Lung (tissue), 12 donors: ENCODE measurements around the gene RHOG. TPM values are rescaled to one million over a fixed set of nuclear protein-coding genes. Genes with fewer than 3 reads are reported as not detected.
"Not testable (repeated sequence)": the region's sequence is repeated elsewhere in the genome, so short reads cannot be mapped to it uniquely, and the experiment has no call there.

Experiments
- ATAC-seq: fragments of 200-7000 bp; cut with Tn5 transposase; one replicate; pipeline ENCODE4 v1.9.1; 2020; ENCODE audit warnings: moderate number of reproducible peaks; ENCODE audit not compliant: insufficient read depth, low FRiP score
- DNase-seq, 3 donors: peaks; one replicate each; pipeline ENCODE4 v3.0.0-alpha.2; 2013 to 2017
- H3K27ac ChIP-seq, 2 donors: one replicate each; pipeline ENCODE4 v1.5.1; 2013; ENCODE audit warnings: mild to moderate bottlenecking in 2 of 2, moderate library complexity in 2 of 2, control low read depth in 1 of 2, inconsistent platforms in 1 of 2, low read depth in 1 of 2, low read length in 1 of 2
- H3K27me3 ChIP-seq, 3 donors: one replicate each; pipeline ENCODE4 v1.5.1; 2013; ENCODE audit warnings: low read length in 2 of 3; ENCODE audit not compliant: control insufficient read depth in 3 of 3, insufficient read depth in 3 of 3
- H3K36me3 ChIP-seq, 4 donors: one replicate each; pipeline ENCODE4 v1.5.1; 2013; ENCODE audit warnings: low read length in 4 of 4, mild to moderate bottlenecking in 1 of 4, moderate library complexity in 1 of 4; ENCODE audit not compliant: control insufficient read depth in 4 of 4, insufficient read depth in 4 of 4
- H3K4me1 ChIP-seq, 5 donors: one replicate each; pipeline ENCODE4 v1.5.1; 2013; ENCODE audit warnings: low read length in 5 of 5, mild to moderate bottlenecking in 2 of 5, moderate library complexity in 1 of 5; ENCODE audit not compliant: control insufficient read depth in 5 of 5, insufficient read depth in 5 of 5
- H3K4me3 ChIP-seq: one replicate; pipeline ENCODE4 v1.5.1; 2013; ENCODE audit warnings: mild to moderate bottlenecking, control low read depth, moderate library complexity
- H3K9ac ChIP-seq, 2 donors: one replicate each; pipeline ENCODE4 v1.5.1; 2013; ENCODE audit warnings: low read length in 2 of 2, control low read depth in 1 of 2; ENCODE audit not compliant: insufficient read depth in 1 of 2
- H3K9me3 ChIP-seq, 4 donors: one replicate each; pipeline ENCODE4 v1.5.1; 2013; ENCODE audit warnings: low read length in 3 of 4, mild to moderate bottlenecking in 1 of 4, moderate library complexity in 1 of 4; ENCODE audit not compliant: control insufficient read depth in 4 of 4, insufficient read depth in 3 of 4
- WGBS, 2 donors: extraction: QIAGEN DNeasy Blood & Tissue Kit; methylation state at CpG; one replicate each; pipeline ENCODE4 v1.1.7; 2013; 5-methylcytosine and 5-hydroxymethylcytosine counted together
- polyA plus RNA-seq, 2 donors: library from polyadenylated mRNA; stranded (reverse); fragments of 200-250 nt; gene quantifications; one replicate each; pipeline ENCODE4 v1.2.1, GENCODE V29; 2013
- total RNA-seq, 2 donors: library from RNA; depleted of rRNA in 1 of 2; stranded (reverse); fragments of >200 nt in 1 of 2; gene quantifications; one replicate each; pipeline ENCODE4 v1.2.1, GENCODE V29; 2014 to 2021
- TF ChIP-seq, protein P1 (sequence below): IDR thresholded peaks from 2 replicates; pipeline ENCODE4 v1.5.1; 2012; ENCODE audit warnings: mild to moderate bottlenecking; ENCODE audit errors: control extremely low read depth, extremely low read depth
- donor health status: control.
- donor health status: control.
- donor health status: Bipolar disorder and iron deficiency.
- donor health status: healthy.
- donor health status: DM: yes; HTN: yes; CAD: no.

Gene RHOG
- total and polyA plus RNA-seq, 4 donors = 15.4 to 287 (median 82.6) TPM

DNA sequence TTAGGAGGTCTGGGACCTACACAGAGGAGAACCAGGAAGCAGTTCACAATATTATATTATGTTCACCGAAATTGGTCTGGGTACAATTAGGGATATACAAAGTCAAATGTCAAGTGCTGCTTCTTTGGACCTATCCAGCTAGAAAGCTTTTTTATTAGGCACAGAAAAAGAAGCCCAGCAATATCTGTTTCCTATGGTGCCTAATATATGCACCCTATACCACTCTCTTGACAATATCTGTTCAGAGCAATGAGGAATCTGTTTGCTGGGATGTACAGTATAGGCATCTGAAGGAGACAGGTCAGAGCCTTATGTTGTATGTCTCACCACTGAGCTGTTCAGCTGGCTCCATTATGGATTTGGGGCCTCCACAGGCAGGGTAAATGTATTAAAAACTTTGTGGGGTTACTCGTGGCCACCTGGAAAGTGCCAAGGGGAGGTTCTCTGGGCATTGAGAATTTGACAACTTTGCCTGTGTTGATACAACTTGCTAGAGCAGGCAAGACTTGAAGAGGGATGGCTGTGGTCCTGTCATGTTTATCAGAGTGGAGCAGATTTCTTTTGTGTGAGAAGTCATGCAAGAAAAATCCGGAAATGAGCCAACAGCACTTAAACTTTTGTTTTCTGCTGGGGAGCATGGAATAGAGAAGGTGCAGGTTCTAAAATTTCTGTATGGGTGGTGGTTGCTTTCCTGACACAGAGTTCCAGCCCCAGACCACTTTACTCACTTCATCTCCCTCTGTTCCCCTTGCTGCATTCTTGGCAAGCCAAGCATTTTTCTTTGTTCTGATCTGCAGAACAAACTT is 24.8 kb upstream of the RHOG start:
- peak overlapping the region; percentile 13 to 84 for H3K27ac ChIP-seq
- H3K9me3 ChIP-seq = no peaks in the 10 kb centered on the region
- no peak overlapping the region for H3K4me3 ChIP-seq
- ATAC-seq = peak; percentile 48
- TF ChIP-seq, protein P1, sequence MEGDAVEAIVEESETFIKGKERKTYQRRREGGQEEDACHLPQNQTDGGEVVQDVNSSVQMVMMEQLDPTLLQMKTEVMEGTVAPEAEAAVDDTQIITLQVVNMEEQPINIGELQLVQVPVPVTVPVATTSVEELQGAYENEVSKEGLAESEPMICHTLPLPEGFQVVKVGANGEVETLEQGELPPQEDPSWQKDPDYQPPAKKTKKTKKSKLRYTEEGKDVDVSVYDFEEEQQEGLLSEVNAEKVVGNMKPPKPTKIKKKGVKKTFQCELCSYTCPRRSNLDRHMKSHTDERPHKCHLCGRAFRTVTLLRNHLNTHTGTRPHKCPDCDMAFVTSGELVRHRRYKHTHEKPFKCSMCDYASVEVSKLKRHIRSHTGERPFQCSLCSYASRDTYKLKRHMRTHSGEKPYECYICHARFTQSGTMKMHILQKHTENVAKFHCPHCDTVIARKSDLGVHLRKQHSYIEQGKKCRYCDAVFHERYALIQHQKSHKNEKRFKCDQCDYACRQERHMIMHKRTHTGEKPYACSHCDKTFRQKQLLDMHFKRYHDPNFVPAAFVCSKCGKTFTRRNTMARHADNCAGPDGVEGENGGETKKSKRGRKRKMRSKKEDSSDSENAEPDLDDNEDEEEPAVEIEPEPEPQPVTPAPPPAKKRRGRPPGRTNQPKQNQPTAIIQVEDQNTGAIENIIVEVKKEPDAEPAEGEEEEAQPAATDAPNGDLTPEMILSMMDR = no peak
- H3K27me3 ChIP-seq = no peaks in the 10 kb centered on the region
- no peaks in the 10 kb centered on the region for H3K36me3 ChIP-seq
- peaks cover 13 to 42% (median 15%) of the 10 kb centered on the region in 5 donors for H3K4me1 ChIP-seq
- WGBS, 2 donors = 29 to 33% methylated on average over 3 of the region's 3 CpGs
- H3K9ac ChIP-seq = peak overlapping the region in 1 of 2 donors; percentile 29
- peak; percentile 23 to 70 (median 66) for DNase-seq

DNA sequence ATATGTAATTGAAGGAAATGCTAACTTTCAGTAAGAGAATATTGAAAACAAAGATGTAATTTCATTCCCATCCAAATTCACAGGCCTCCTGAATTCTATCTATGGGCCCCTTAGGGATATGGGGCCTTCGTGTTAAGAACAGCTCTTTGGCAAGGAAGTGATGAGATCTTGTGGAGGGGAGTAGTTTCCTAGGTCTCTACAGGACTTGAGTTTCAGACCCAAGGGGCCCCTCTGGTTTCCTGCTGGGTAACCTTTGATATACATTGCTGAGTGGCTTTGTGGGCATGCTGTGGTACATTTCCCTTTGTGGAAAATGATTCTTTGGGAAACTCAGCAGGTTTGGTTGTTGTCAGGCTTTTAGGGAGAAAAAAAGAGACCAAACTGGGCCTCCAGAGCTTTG is 20.9 kb upstream of the RHOG start:
- Histone ChIP-seq H3K9me3 (no peaks in the 10 kb centered on the region), H3K9ac (no peak overlapping the region), H3K4me3 (no peak overlapping the region), H3K27me3 (no peaks in the 10 kb centered on the region), H3K36me3 (no peaks in the 10 kb centered on the region), H3K4me1 (peaks cover 13 to 59% (median 29%) of the 10 kb centered on the region in 5 donors), H3K27ac (no peak overlapping the region)
- WGBS, 2 donors = 15 to 37% methylated on average over 1 of the region's 1 CpG
- TF ChIP-seq, protein P1 = no peak
- DNase-seq (no peak), ATAC-seq (no peak)

DNA sequence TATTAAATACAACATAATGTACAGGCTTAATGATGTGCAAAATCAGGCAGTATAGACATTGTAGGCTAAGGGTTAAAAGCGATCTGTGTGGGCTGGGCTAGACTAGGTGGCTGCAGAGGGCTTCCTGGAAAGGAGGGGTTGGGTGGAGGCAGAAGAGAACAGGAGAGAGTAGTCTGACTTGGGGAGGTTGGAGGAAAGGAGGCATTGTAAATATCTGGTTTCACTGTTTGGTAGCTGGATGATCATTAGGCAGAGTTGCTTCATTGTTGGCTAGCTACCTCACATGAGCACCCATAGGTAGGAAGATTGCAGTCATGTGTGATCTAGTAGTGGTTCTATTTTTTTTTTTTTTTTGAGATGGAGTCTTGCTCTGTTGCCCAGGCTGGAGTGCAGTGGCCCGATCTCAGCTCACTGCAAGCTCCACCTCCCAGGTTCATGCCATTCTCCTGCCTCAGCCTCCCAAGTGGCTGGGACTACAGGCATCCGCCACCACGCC is 20.2 kb upstream of the RHOG start:
- not testable (repeated sequence) for H3K36me3 ChIP-seq, H3K27ac ChIP-seq, ATAC-seq, H3K9me3 ChIP-seq, DNase-seq, H3K4me3 ChIP-seq, H3K27me3 ChIP-seq, H3K9ac ChIP-seq
- H3K4me1 ChIP-seq = peaks cover 9 to 53% (median 25%) of the 10 kb centered on the region in 5 donors
- 75 to 79% methylated on average over 4 of the region's 4 CpGs for WGBS, 2 donors

DNA sequence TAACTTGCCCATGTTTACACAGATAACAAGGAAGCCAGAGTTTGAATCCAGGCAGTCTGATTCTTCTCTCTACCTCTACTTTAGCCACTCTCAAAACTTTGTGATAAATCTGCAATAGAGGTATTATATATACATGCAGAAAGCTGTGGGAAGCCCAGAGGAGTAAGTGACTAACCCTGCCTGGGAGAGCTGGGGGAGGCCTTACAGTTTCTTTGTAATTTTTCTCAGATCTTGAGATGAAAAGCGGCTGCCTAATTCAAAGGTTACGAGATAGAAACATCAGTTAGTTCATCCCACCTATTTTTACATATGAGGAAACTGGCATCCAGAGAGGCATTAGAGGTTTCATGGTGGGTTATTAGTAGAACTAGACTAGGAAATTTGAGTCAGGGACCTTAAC is 19.6 kb upstream of the RHOG start:
- WGBS, 2 donors = 89 to 91% methylated on average over 2 of the region's 2 CpGs
- H3K27ac ChIP-seq = no peak overlapping the region

More for the DNA sequence above, 19.6 kb upstream of the RHOG start:
- Histone ChIP-seq H3K9ac (no peak overlapping the region), H3K4me3 (no peak overlapping the region), H3K36me3 (no peaks in the 10 kb centered on the region), H3K9me3 (no peaks in the 10 kb centered on the region), H3K4me1 (peaks cover 4 to 47% (median 22%) of the 10 kb centered on the region in 5 donors), H3K27me3 (no peaks in the 10 kb centered on the region)
- ATAC-seq (no peak), DNase-seq (no peak)
- TF ChIP-seq, protein P1 = no peak
